K562 (cell line): ENCODE measurements around the gene GRAMD2A. TPM values are rescaled to one million over a fixed set of nuclear protein-coding genes. Genes with fewer than 3 reads are reported as not detected.

Source experiments
- ETS1 ChIP-seq: conservative IDR thresholded peaks from 2 replicates; pipeline ENCODE4 v1.6.1; 2011; ENCODE audit warnings: low read depth, mild to moderate bottlenecking, low read length; ENCODE audit not compliant: control insufficient read depth
- ETV1 ChIP-seq: fragments of 450-650 bp; conservative IDR thresholded peaks from 2 replicates; pipeline ENCODE4 v1.6.1; 2016; ENCODE audit warnings: missing genetic modification characterization, control low read depth, low read depth, missing compliant biosample characterization
- HMGXB4 ChIP-seq: sonication (generic); formaldehyde crosslinking; IDR thresholded peaks from 2 replicates; pipeline ENCODE4 v1.8.1; 2023; ENCODE audit warnings: mild to moderate bottlenecking, missing genetic modification reagents
- KDM1A ChIP-seq, 2 experiments: fragments of 450-650 bp; IDR thresholded peaks; 2 replicates each; pipeline ENCODE4 v1.6.1; 2016; ENCODE audit warnings: mild to moderate bottlenecking in 2 of 2
- KDM4B ChIP-seq, 2 experiments: fragments of 450-650 bp in 1 of 2; sonication (generic) in 1 of 2; IDR thresholded peaks; 2 replicates each; pipeline ENCODE4 v1.6.1; 2016 to 2017; ENCODE audit warnings: borderline replicate concordance in 2 of 2, antibody characterized with exemption in 1 of 2, low read depth in 1 of 2, mild to moderate bottlenecking in 1 of 2
- NFATC3 ChIP-seq: fragments of 450-650 bp; IDR thresholded peaks from 2 replicates; pipeline ENCODE4 v1.6.1; 2017; ENCODE audit warnings: mild to moderate bottlenecking
- POLR3A ChIP-seq: IDR thresholded peaks from 2 replicates; pipeline ENCODE4 v1.6.1; 2011; ENCODE audit warnings: borderline replicate concordance, mild to moderate bottlenecking, moderate library complexity; ENCODE audit not compliant: insufficient read length, insufficient read depth; ENCODE audit errors: extremely low read depth
- PRMT5 ChIP-seq: sonication (generic); formaldehyde crosslinking; IDR thresholded peaks from 2 replicates; pipeline ENCODE4 v1.5.0; 2020; ENCODE audit warnings: missing genetic modification reagents
- SMAD3 ChIP-seq: fragments of 450-650 bp; formaldehyde crosslinking; conservative IDR thresholded peaks from 2 replicates; pipeline ENCODE4 v1.4.0; 2020; ENCODE audit warnings: mild to moderate bottlenecking
- TEAD1 ChIP-seq, 2 experiments: fragments of 450-650 bp in 1 of 2; sonication (generic) in 1 of 2; formaldehyde crosslinking; IDR thresholded peaks; 2 replicates each; pipeline versions ENCODE4 v1.4.0 to v1.8.0; 2020 to 2022; ENCODE audit warnings: mild to moderate bottlenecking in 2 of 2, missing genetic modification reagents in 1 of 2
- ZHX1 ChIP-seq: fragments of 150-350 bp; conservative IDR thresholded peaks from 2 replicates; pipeline ENCODE4 v1.6.1; 2014; ENCODE audit warnings: low read length
- ZNF121 ChIP-seq: sonication (generic); formaldehyde crosslinking; conservative IDR thresholded peaks from 2 replicates; pipeline ENCODE4 v1.8.0; 2022; ENCODE audit warnings: missing genetic modification reagents
- ZNF316 ChIP-seq: fragments of 450-650 bp; IDR thresholded peaks from 2 replicates; pipeline ENCODE4 v1.6.1; 2016
- ZNF445 ChIP-seq: fragments of 250-450 bp; sonication (Bioruptor Pico); IDR thresholded peaks from 2 replicates; pipeline ENCODE4 v1.4.0; 2020; ENCODE audit warnings: low read depth, mild to moderate bottlenecking, moderate library complexity
- ZNF583 ChIP-seq: fragments of 250-450 bp; sonication (Bioruptor Pico); IDR thresholded peaks from 2 replicates; pipeline ENCODE4 v1.4.0; 2020
- polyA plus RNA-seq, 8 experiments: library from polyadenylated mRNA; depleted of rRNA in 4 of 8; stranded (reverse) in 5 of 8; unstranded in 3 of 8; fragments of >200 nt; fragmentation: Nextera tagmentation in 2 of 8; fragmentation: Illumina TruSeq in 1 of 8; extraction: Ambion mirVana in 2 of 8; extraction: Trizol in 1 of 8; gene quantifications; 2 replicates each; pipeline versions ENCODE4 v1.2.1 to v1.2.3, GENCODE V29; 2011 to 2014; ENCODE audit warnings: inconsistent platforms in 1 of 8, missing spikeins in 1 of 8
- total RNA-seq, 7 experiments: library from RNA; depleted of rRNA in 6 of 7; stranded (reverse); fragments of >200 nt in 6 of 7; fragmentation: Illumina TruSeq in 2 of 7; extraction: Trizol in 2 of 7; gene quantifications; 2 replicates each; pipeline versions ENCODE4 v1.2.1 to v1.2.3, GENCODE V29; 2011 to 2021; ENCODE audit warnings: low replicate concordance in 1 of 7
- TF ChIP-seq, protein P1 (sequence below): fragments of 250-450 bp; sonication (Bioruptor Pico); IDR thresholded peaks from 2 replicates; pipeline ENCODE4 v1.8.0; 2022; ENCODE audit warnings: inconsistent platforms, mild to moderate bottlenecking, moderate library complexity, borderline replicate concordance

The GRAMD2A gene
- total and polyA plus RNA-seq, 9 of the 15 experiments (the other 6 are each of a cell fraction or from before 2014, with no cell fraction given): 0.08 to 0.22 TPM; not detected in 7

DNA sequence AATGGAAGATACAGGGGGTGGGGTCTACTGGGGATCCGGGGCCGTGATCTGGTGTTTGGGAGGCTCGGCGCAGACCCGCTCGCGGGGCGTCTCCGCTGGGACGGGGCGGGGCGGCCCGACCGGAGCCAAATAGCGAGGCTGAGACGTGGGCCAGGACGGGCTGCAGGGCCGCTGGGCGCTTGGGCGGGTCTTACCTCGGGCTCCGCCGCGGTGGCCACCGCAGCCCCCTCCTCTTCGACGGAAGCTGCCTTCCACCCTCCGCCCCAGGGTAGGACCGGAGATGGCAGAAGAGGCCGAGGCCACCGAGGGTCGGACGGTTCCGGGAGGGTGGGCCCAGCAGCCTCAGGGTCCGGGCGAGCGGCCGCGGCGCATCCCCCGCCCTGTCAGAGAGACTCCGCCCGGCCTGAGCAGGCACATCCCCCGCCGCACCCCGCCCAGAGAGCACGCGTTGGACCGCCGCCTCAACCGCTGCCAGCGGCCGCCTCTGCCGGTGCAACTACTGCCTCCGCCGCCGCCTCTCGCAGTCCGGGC is 80.0 kb downstream of the GRAMD2A start (continued):
- TF ChIP-seq TEAD1 (CRISPR knock-in tag; IDR thresholded peaks at IDR 0.05) (peak in 1 of 2 experiments; percentile 54; a peak in 1 of 4 replicates), HMGXB4 (CRISPR knock-in tag) (no peak), POLR3A (no peak), ZNF583 (CRISPR knock-in tag) (no peak), KDM1A (IDR thresholded peaks at IDR 0.05) (no peak), ZHX1 (no peak), ZNF445 (no peak), ETV1 (tag) (no peak), SMAD3 (CRISPR knock-in tag) (no peak), ZNF316 (no peak), ZNF121 (0 out of 2 replicates have a peak, but pooled peaks have one; percentile 12), ETS1 (peak; percentile 74; the same call in 1 of the 2 replicates), KDM4B (IDR thresholded peaks at IDR 0.05; ENCODE audit: borderline replicate concordance in 2 of 2, low read depth in 1 of 2) (no peak; a peak in 1 of 4 replicates), NFATC3 (no peak), PRMT5 (CRISPR knock-in tag) (no peak)
- TF ChIP-seq, protein P1, sequence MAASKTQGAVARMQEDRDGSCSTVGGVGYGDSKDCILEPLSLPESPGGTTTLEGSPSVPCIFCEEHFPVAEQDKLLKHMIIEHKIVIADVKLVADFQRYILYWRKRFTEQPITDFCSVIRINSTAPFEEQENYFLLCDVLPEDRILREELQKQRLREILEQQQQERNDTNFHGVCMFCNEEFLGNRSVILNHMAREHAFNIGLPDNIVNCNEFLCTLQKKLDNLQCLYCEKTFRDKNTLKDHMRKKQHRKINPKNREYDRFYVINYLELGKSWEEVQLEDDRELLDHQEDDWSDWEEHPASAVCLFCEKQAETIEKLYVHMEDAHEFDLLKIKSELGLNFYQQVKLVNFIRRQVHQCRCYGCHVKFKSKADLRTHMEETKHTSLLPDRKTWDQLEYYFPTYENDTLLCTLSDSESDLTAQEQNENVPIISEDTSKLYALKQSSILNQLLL (CRISPR knock-in tag): no peak
